Panc1 (cell line): Measurements from ENCODE around the gene UBQLN1.

Experiments used
- CTCF ChIP-seq: fragments of 450-650 bp; IDR thresholded peaks from 2 replicates; pipeline ENCODE4 v1.5.1; 2017; ENCODE audit warnings: mild to moderate bottlenecking
- POLR2AphosphoS5 ChIP-seq: IDR thresholded peaks from 2 replicates; pipeline ENCODE4 v1.6.1; 2012; ENCODE audit warnings: mild to moderate bottlenecking, low read depth, low read length, moderate library complexity
- TCF7L2 ChIP-seq: IDR thresholded peaks from 2 replicates; pipeline ENCODE4 v1.6.1; 2011; ENCODE audit warnings: mild to moderate bottlenecking, low read depth, low read length, inconsistent platforms

DNA sequence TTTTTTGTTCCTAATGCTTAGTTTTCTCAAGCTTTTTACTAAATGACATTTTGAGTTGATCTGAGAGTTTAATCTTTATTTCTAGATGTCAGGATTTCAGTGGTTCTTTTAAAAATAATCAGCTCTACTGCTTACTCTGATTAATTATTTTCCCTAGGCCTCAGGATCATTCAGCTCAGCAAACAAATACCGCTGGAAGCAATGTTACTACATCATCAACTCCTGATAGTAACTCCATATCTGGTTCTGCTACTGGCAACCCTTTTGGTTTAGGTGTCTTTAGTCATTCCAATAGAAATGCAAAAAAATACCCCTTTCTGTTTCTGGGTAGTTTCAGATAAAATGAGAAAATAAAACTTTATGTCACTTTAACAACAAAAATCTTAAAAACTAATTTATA lies 90.5 kb downstream of the UBQLN1 start:
- TF ChIP-seq CTCF, result no peak
- TF ChIP-seq POLR2AphosphoS5, result no peak
- TF ChIP-seq TCF7L2, result no peak
